Loucy (cell line): ENCODE measurements around the gene C16orf78.

ENCODE experiments used
- H2AFZ ChIP-seq: fragments of 200-600 bp; sonication (generic); 2 replicates; pipeline ENCODE4 v1.6.0; 2016; ENCODE audit warnings: antibody characterized with exemption, mild to moderate bottlenecking, low read length, moderate library complexity
- H3F3A ChIP-seq: fragments of 200-600 bp; 2 replicates; pipeline ENCODE4 v1.6.0; 2016; ENCODE audit warnings: antibody characterized with exemption, low read depth, mild to moderate bottlenecking
- H3K27me3 ChIP-seq: fragments of 200-600 bp; sonication (generic); 2 replicates; pipeline ENCODE4 v1.6.1; 2014; ENCODE audit warnings: low read length, mild to moderate bottlenecking; ENCODE audit not compliant: insufficient read depth, poor library complexity, severe bottlenecking
- H3K36me3 ChIP-seq: fragments of 200-600 bp; sonication (generic); 2 replicates; pipeline ENCODE4 v1.6.1; 2016; ENCODE audit warnings: low read length; ENCODE audit not compliant: insufficient read depth
- H3K4me1 ChIP-seq: fragments of 200-600 bp; sonication (generic); 2 replicates; pipeline ENCODE4 v1.5.1; 2014; ENCODE audit warnings: low read length, mild to moderate bottlenecking; ENCODE audit not compliant: insufficient read depth, poor library complexity, severe bottlenecking
- H3K4me2 ChIP-seq: fragments of 200-600 bp; sonication (generic); 2 replicates; pipeline ENCODE4 v1.6.0; 2014; ENCODE audit warnings: antibody characterized with exemption, low read length, low read depth, mild to moderate bottlenecking; ENCODE audit not compliant: poor library complexity, severe bottlenecking
- H3K4me3 ChIP-seq: fragments of 200-600 bp; sonication (generic); 2 replicates; pipeline ENCODE4 v1.5.1; 2014; ENCODE audit warnings: low read length, mild to moderate bottlenecking, mixed read lengths; ENCODE audit not compliant: poor library complexity, severe bottlenecking
- H3K79me2 ChIP-seq: fragments of 200-600 bp; sonication (generic); 2 replicates; pipeline ENCODE4 v1.6.1; 2014; ENCODE audit warnings: low read length; ENCODE audit not compliant: insufficient read depth
- H3K9ac ChIP-seq: fragments of 200-600 bp; sonication (generic); 2 replicates; pipeline ENCODE4 v1.6.0; 2014; ENCODE audit warnings: mild to moderate bottlenecking, low read depth, low read length, moderate library complexity; ENCODE audit not compliant: poor library complexity, severe bottlenecking
- H3K9me2 ChIP-seq: fragments of 200-600 bp; sonication (generic); replicated peaks from 2 replicates; pipeline ENCODE4 v1.6.1; 2016; ENCODE audit warnings: low read depth, low read length, mixed read lengths
- H3K9me3 ChIP-seq: fragments of 200-600 bp; sonication (generic); 2 replicates; pipeline ENCODE4 v1.6.1; 2014; ENCODE audit warnings: mild to moderate bottlenecking, antibody characterized with exemption, low read length, low read depth; ENCODE audit not compliant: insufficient read depth
- H4K20me1 ChIP-seq: fragments of 200-600 bp; sonication (generic); 2 replicates; pipeline ENCODE4 v1.6.0; 2014; ENCODE audit warnings: antibody characterized with exemption, low read length, mild to moderate bottlenecking; ENCODE audit not compliant: insufficient read depth, poor library complexity, severe bottlenecking
- CTCF ChIP-seq: fragments of 200-600 bp; sonication (generic); conservative IDR thresholded peaks from 2 replicates; pipeline ENCODE4 v1.5.1; 2014; ENCODE audit warnings: mild to moderate bottlenecking, antibody characterized with exemption, low read length
- EZH2phosphoT487 ChIP-seq: fragments of 200-600 bp; IDR thresholded peaks from 2 replicates; pipeline ENCODE4 v1.6.1; 2018; ENCODE audit warnings: antibody characterized with exemption, mild to moderate bottlenecking, moderate library complexity, borderline replicate concordance

Gene C16orf78

DNA sequence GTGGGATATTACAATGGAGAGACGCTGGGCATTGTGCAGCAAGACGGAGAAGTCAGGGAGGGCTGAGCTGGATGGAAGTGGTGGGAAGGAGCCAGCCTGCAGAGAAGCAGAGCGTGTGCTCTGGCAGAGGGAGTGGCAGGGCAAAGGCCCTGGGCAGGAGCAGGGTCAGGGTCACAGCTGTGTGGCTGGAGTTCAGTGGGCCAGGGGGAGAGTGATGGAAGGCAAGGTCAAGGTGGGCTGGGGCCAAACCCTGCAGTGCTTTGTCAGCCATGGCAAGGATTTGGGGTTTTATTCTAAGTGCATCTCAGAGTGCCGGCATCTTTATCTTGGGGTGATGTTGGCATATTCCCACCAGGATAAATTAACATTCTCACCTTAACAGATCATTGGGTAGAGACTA, 31.9 kb upstream of the C16orf78 start:
- Histone ChIP-seq H3K4me3 (no peak overlapping the region), H3K36me3 (no peaks in the 10 kb centered on the region), H3K9me3 (no peaks in the 10 kb centered on the region), H3K79me2 (no peaks in the 10 kb centered on the region), H3K9me2 (no peaks in the 10 kb centered on the region), H3K4me2 (no peak overlapping the region), H3K4me1 (peaks cover 24% of the 10 kb centered on the region), H3K9ac (no peak overlapping the region), H3K27me3 (no peaks in the 10 kb centered on the region), H3F3A (no peaks in the 10 kb centered on the region), H2AFZ (no peak overlapping the region), H4K20me1 (no peaks in the 10 kb centered on the region)
- TF ChIP-seq CTCF (no peak), EZH2phosphoT487 (no peak)

DNA sequence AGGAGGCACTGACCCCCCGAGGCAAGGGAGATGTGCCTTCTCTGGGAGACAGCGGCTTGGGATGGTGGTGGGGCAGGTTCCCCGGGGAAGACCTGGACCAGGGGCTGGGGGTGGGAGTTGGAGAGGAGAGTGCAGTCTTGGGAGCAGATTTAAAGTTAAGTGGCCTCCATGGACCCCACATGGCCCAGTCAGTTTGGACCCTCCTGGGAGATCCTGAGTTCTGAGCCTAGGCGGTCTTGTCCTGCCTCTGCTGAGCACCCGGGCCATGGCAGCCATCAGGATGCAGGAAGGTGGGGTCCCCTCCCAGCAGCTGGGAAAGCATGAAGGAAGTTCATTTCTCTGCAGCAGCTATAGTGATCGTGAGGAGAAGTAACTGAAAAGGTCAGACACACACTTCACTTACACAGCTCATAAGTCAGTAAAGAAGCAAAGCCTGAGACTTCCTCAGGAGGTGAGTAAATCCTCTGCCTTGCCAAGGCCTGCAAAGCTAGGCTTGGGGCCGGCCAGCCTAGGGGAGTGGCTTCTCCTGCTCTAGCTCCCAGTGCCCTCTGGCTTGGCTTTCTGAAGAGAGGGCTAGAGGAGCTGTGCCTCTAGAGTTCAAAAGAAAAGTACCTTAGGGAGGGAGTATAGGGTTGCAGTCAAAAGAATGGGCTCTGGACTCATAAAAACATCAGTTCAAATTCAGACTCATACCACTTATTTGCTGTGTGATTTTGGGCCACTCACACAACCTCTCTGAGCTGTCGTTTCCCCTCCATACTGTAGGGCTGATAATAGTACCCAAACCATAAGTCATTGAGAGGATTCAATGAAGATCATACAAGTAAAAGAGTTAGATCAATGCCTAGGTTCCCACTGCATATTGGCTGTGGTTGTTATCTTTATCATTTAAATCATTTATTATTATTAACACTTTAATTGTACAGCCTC, 31.0 kb upstream of the C16orf78 start:
- no peak overlapping the region for H3K9ac ChIP-seq
- H3K4me1 ChIP-seq: peaks cover 20% of the 10 kb centered on the region
- TF ChIP-seq EZH2phosphoT487 (no peak), CTCF (no peak)

GRCh38 chr16:49343291-49343690, 30.3 kb upstream of the C16orf78 start:
- Histone ChIP-seq H3F3A (no peaks in the 10 kb centered on the region), H3K9ac (no peak overlapping the region), H3K4me2 (no peak overlapping the region), H2AFZ (no peak overlapping the region), H3K4me1 (peaks cover 13% of the 10 kb centered on the region), H4K20me1 (no peaks in the 10 kb centered on the region), H3K4me3 (no peak overlapping the region), H3K36me3 (no peaks in the 10 kb centered on the region), H3K9me3 (no peaks in the 10 kb centered on the region), H3K27me3 (no peaks in the 10 kb centered on the region), H3K79me2 (no peaks in the 10 kb centered on the region), H3K9me2 (no peaks in the 10 kb centered on the region)
- TF ChIP-seq EZH2phosphoT487: no peak
- no peak for TF ChIP-seq CTCF

More for the DNA sequence above, 31.0 kb upstream of the C16orf78 start:
- H3K9me3 ChIP-seq: no peaks in the 10 kb centered on the region
- H3K4me2 ChIP-seq: no peak overlapping the region
- no peak overlapping the region for H3K4me3 ChIP-seq
- no peaks in the 10 kb centered on the region for H3K9me2 ChIP-seq
- no peaks in the 10 kb centered on the region for H3K79me2 ChIP-seq
- no peak overlapping the region for H2AFZ ChIP-seq
- no peaks in the 10 kb centered on the region for H4K20me1 ChIP-seq
- no peaks in the 10 kb centered on the region for H3F3A ChIP-seq
- H3K36me3 ChIP-seq: no peaks in the 10 kb centered on the region
- H3K27me3 ChIP-seq: no peaks in the 10 kb centered on the region
